ENCODE measurements around the gene CHP2. TPM values are rescaled to one million over a fixed set of nuclear protein-coding genes. Genes with fewer than 3 reads are reported as not detected.

CHP2 gene
- polyA plus RNA-seq, 1 of the 3 experiments (the other 2 are of a cell fraction) = not detected

- no peaks in the 10 kb centered on the region for H3K4me1 ChIP-seq (ENCODE audit: control insufficient read depth in 1 of 2, insufficient read depth in 2 of 2, low read depth in 1 of 2, low read length in 1 of 2)
- no peaks in the 10 kb centered on the region for H4K20me1 ChIP-seq (ENCODE audit: insufficient read depth)
- H3K27ac ChIP-seq (ENCODE audit: low read depth in 2 of 2, low read length in 1 of 2) = no peak overlapping the region
- no peak overlapping the region for H3K4me2 ChIP-seq
- H3K9ac ChIP-seq = no peak overlapping the region
- H3K4me3 ChIP-seq (ENCODE audit: low read depth in 2 of 2, low read length in 1 of 2) = no peak overlapping the region
- POLR2A ChIA-PET = no interaction called here
- H3K9me2 ChIP-seq = no peaks in the 10 kb centered on the region
- no peaks in the 10 kb centered on the region for H3K36me3 ChIP-seq (replicated peaks in 1 of 2; ENCODE audit: control insufficient read depth in 1 of 2, insufficient read depth in 2 of 2, low read length in 1 of 2)
- no peaks in the 10 kb centered on the region; the same call in 1 of the 2 replicates for H3K27me3 ChIP-seq (ENCODE audit: insufficient read depth)
- no peaks in the 10 kb centered on the region for H3K79me2 ChIP-seq (ENCODE audit: insufficient read depth)
- no peaks in the 10 kb centered on the region for H3F3A ChIP-seq (replicated peaks; ENCODE audit: insufficient read depth)
- no peaks in the 10 kb centered on the region for H3K9me3 ChIP-seq
- no peak for DNase-seq
- no CpG with 5 or more reads among the region's 2 CpGs for WGBS (ENCODE audit: low lambda C conversion rate)
- CTCF ChIA-PET = interaction anchor here (0.7 kb wide), 1 partner anchor 25 kb away, joined by 3 read pairs; no protein-coding TSS in a partner anchor
- TF ChIP-seq MEF2A (IDR thresholded peaks at IDR 0.05; ENCODE audit: borderline replicate concordance, low read depth) = no peak
- H2AFZ ChIP-seq (ENCODE audit: low read depth) = no peak overlapping the region
Measured at GRCh38 chr16:23710008-23710407, 44.8 kb upstream of the CHP2 start.

DNA sequence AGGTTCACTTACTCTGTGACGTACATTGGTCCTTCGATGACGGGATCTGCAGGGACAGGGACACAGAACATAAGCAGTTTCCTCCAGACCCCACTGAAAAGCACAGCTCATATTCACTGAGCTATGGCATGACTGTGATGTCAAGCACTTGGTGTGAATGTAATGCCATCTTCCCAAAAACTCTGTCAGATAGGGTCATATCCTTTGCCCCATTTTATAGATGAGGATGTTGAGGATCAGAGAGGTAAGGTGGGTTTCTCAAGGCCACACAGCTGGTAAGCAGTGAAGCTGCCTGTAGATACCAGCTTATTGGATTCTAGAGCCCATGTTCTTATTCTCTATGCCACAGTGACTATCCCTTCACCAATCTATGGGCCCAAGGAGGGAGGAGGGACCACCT lies 44.3 kb upstream of the CHP2 start:
- no peaks in the 10 kb centered on the region for H3K36me3 ChIP-seq (replicated peaks in 1 of 2; ENCODE audit: control insufficient read depth in 1 of 2, insufficient read depth in 2 of 2, low read length in 1 of 2)
- ChIA-PET CTCF (no interaction called here), POLR2A (no interaction called here)
- no peaks in the 10 kb centered on the region for H3K79me2 ChIP-seq (ENCODE audit: insufficient read depth)
- H3F3A ChIP-seq (replicated peaks; ENCODE audit: insufficient read depth) = no peaks in the 10 kb centered on the region
- no peaks in the 10 kb centered on the region; the same call in 1 of the 2 replicates for H3K27me3 ChIP-seq (ENCODE audit: insufficient read depth)
- H3K9me3 ChIP-seq = no peaks in the 10 kb centered on the region
- no peak overlapping the region for H3K4me2 ChIP-seq
- no peak for DNase-seq
- 40% methylated on average over 3 of the region's 3 CpGs for WGBS (ENCODE audit: low lambda C conversion rate)
- no peak for TF ChIP-seq RFX5 (IDR thresholded peaks at IDR 0.05; ENCODE audit: low read length)
- TF ChIP-seq JUND (IDR thresholded peaks at IDR 0.05) = no peak
- TF ChIP-seq FOSL2 (IDR thresholded peaks at IDR 0.05; ENCODE audit: borderline replicate concordance, low read depth) = no peak
- TF ChIP-seq ELF1 (IDR thresholded peaks at IDR 0.05) = no peak
- H3K9ac ChIP-seq = no peak overlapping the region
- no peaks in the 10 kb centered on the region for H4K20me1 ChIP-seq (ENCODE audit: insufficient read depth)
- H3K4me3 ChIP-seq (ENCODE audit: low read depth in 2 of 2, low read length in 1 of 2) = no peak overlapping the region
- H2AFZ ChIP-seq (ENCODE audit: low read depth) = no peak overlapping the region
- H3K27ac ChIP-seq (ENCODE audit: low read depth in 2 of 2, low read length in 1 of 2) = no peak overlapping the region
- H3K9me2 ChIP-seq = no peaks in the 10 kb centered on the region
- H3K4me1 ChIP-seq (ENCODE audit: control insufficient read depth in 1 of 2, insufficient read depth in 2 of 2, low read depth in 1 of 2, low read length in 1 of 2) = no peaks in the 10 kb centered on the region

DNA sequence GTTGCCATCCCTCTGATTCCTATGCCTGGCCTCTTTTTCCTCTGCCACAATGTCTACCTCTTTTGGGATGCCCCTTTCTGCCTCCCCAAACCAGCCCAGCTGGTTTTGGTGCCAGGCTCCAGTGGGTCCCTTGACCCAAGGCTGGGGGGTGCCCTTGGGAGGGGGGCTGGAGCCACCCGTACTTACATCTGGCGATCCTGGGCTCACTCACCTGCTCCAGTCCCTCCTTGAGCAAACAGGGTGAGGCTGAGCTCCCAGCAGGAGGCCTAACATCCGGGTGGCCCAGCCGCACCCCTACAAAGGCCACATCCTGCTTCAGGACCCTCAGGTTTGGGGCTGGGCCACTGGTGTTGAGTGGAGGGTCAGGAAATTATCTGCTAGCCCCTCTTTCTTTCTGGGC lies 43.0 kb upstream of the CHP2 start:
- POLR2A ChIA-PET = no interaction called here
- no peaks in the 10 kb centered on the region for H3K36me3 ChIP-seq (replicated peaks in 1 of 2; ENCODE audit: control insufficient read depth in 1 of 2, insufficient read depth in 2 of 2, low read length in 1 of 2)
- H3K9me2 ChIP-seq = no peaks in the 10 kb centered on the region
- no peak overlapping the region for H3K27ac ChIP-seq (ENCODE audit: low read depth in 2 of 2, low read length in 1 of 2)
- H4K20me1 ChIP-seq (ENCODE audit: insufficient read depth) = no peaks in the 10 kb centered on the region
- H3K4me2 ChIP-seq = no peak overlapping the region
- H3K4me3 ChIP-seq (ENCODE audit: low read depth in 2 of 2, low read length in 1 of 2) = no peak overlapping the region
- H3K9ac ChIP-seq = no peak overlapping the region
- H3K4me1 ChIP-seq (ENCODE audit: control insufficient read depth in 1 of 2, insufficient read depth in 2 of 2, low read depth in 1 of 2, low read length in 1 of 2) = no peaks in the 10 kb centered on the region
- 20% methylated on average over 3 of the region's 4 CpGs for WGBS (ENCODE audit: low lambda C conversion rate)
- no peaks in the 10 kb centered on the region for H3K9me3 ChIP-seq
- CTCF ChIA-PET = interaction anchor here (0.5 kb wide), 1 partner anchor 16 kb away, joined by 3 read pairs; no protein-coding TSS in a partner anchor
- DNase-seq = no peak
- no peaks in the 10 kb centered on the region for H3F3A ChIP-seq (replicated peaks; ENCODE audit: insufficient read depth)
- H3K79me2 ChIP-seq (ENCODE audit: insufficient read depth) = no peaks in the 10 kb centered on the region
- no peak overlapping the region for H2AFZ ChIP-seq (ENCODE audit: low read depth)
- peaks cover 2% of the 10 kb centered on the region; the same call in 1 of the 2 replicates for H3K27me3 ChIP-seq (ENCODE audit: insufficient read depth)
- TF ChIP-seq REST (IDR thresholded peaks at IDR 0.05; ENCODE audit: low read depth, low read length) = no peak
- TF ChIP-seq TEAD4 (IDR thresholded peaks at IDR 0.05; ENCODE audit: borderline replicate concordance, insufficient read depth) = no peak
- no peak for TF ChIP-seq GABPA (IDR thresholded peaks at IDR 0.05; ENCODE audit: low read depth)
- no peak for TF ChIP-seq EP300 (IDR thresholded peaks at IDR 0.05; ENCODE audit: borderline replicate concordance in 1 of 2, low read depth in 1 of 2, low read length in 1 of 2)
- no peak for TF ChIP-seq FOXJ3 (CRISPR knock-in tag; IDR thresholded peaks at IDR 0.05)
- no peak for TF ChIP-seq POLR2AphosphoS5 (IDR thresholded peaks at IDR 0.05; ENCODE audit: low read depth, low read length)
- TF ChIP-seq GATA2 (CRISPR knock-in tag; IDR thresholded peaks at IDR 0.05) = no peak
- no peak for TF ChIP-seq YY1 (IDR thresholded peaks at IDR 0.05; ENCODE audit: low read depth)
- no peak for TF ChIP-seq MXI1 (IDR thresholded peaks at IDR 0.05; ENCODE audit: low read depth, low read length)
- TF ChIP-seq SIN3A (IDR thresholded peaks at IDR 0.05; ENCODE audit: borderline replicate concordance, low read depth, low read length) = no peak
- no peak for TF ChIP-seq TCF12 (IDR thresholded peaks at IDR 0.05)
- no peak for TF ChIP-seq FOSL2 (IDR thresholded peaks at IDR 0.05; ENCODE audit: borderline replicate concordance, low read depth)
